ENCODE data around the gene TTC16. TPM values are rescaled to one million over a fixed set of nuclear protein-coding genes. Genes with fewer than 3 reads are reported as not detected.

The TTC16 gene
- total RNA-seq, 1 donor from 2014 or later, result 0.07 TPM

DNA sequence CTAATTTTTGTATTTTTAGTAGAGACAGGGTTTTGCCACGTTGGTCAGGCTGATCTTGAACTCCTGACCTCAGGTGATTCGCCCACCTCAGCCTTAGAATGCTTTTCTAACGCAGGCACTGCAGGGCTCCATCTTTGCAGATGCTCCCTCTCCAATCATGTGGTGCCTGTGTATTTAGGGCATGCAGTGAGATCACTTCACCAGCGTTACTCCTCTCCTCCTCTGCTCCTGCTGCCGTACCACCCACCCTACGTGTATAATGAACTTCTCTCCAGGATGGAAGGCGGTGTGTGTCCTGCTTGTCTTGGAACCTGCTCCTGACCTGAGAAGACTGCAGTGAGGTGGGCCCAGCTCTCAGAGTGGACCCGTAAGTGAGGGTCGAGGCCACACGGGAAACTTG, 22.7 kb upstream of the TTC16 start:
- H3K36me3 Mint-ChIP-seq, result peaks cover 34% of the 10 kb centered on the region
- DNase-seq (ENCODE audit: low spot score in 2 of 2, unreplicated experiment in 2 of 2), result no peak
- peaks cover 11% of the 10 kb centered on the region for H3K4me1 Mint-ChIP-seq
- H3K27me3 Mint-ChIP-seq (ENCODE audit: low read depth), result no peaks in the 10 kb centered on the region
- TF ChIP-seq, protein P1, sequence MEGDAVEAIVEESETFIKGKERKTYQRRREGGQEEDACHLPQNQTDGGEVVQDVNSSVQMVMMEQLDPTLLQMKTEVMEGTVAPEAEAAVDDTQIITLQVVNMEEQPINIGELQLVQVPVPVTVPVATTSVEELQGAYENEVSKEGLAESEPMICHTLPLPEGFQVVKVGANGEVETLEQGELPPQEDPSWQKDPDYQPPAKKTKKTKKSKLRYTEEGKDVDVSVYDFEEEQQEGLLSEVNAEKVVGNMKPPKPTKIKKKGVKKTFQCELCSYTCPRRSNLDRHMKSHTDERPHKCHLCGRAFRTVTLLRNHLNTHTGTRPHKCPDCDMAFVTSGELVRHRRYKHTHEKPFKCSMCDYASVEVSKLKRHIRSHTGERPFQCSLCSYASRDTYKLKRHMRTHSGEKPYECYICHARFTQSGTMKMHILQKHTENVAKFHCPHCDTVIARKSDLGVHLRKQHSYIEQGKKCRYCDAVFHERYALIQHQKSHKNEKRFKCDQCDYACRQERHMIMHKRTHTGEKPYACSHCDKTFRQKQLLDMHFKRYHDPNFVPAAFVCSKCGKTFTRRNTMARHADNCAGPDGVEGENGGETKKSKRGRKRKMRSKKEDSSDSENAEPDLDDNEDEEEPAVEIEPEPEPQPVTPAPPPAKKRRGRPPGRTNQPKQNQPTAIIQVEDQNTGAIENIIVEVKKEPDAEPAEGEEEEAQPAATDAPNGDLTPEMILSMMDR (IDR thresholded peaks at IDR 0.05; ENCODE audit: unreplicated experiment), result no peak
- no peak overlapping the region for H3K27ac Mint-ChIP-seq
- no peak overlapping the region for H3K4me3 Mint-ChIP-seq
- no peaks in the 10 kb centered on the region for H3K9me3 Mint-ChIP-seq

DNA sequence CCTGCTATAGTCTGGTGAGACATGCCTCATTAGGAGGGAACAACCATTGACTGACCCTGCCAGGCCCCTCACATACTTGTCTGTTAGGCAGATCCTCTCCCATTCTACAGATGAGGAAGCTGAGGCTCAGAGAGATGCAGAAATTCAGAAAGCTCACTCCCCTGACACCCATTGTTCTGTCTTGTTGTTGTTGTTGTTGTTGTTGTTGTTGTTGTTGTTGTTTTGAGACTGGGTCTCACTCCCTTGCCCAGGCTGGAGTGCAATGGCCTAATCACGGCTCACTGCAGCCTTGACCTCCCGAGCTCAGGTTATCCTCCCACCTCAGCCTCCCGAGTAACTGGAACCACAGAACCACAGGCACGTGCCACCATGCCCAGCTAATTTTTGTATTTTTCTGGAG, 22.2 kb upstream of the TTC16 start:
- H3K9me3 Mint-ChIP-seq, result no peaks in the 10 kb centered on the region
- H3K27me3 Mint-ChIP-seq (ENCODE audit: low read depth), result no peaks in the 10 kb centered on the region

DNA sequence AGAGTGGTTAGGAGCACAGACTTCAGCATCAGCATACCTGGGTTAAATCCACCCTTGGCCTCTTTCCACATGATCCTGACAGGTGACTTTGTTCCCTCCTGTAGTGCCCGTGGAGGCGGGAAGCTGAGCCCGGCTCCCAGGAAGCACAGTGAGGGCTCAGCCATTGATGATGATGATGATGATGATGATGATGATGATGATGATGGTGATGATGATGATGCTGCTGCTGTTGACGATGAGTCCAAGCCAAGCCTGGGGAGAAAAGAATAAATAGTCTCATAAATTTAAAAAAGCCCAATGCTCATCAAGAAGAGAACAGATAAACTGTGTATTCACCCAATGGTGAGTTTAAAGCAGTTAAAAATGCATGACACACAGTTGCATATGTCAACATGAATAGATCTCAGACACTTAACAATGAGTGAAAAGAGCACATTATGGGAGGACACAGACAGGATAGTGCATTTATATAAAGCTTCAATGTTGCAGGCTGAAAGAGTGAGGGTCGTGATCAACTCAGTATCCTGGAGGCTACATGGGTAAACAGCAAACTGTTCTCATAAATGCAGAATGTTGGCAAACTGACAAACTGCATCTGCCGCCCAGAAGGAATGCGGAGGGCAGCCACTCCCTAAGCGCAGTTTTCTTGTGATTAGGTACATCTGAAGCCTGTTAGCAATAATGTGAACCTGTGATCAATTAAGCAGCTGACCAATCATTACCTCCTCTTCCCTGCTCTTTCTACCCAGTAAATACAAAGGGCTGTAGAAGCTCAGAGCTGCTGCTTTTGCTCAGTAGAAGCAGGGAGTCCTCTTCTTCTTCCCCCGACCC, 20.8 kb upstream of the TTC16 start:
- Mint-ChIP-seq H3K4me1 (peaks cover 19% of the 10 kb centered on the region), H3K27ac (peak overlapping the region; percentile 78), H3K36me3 (peaks cover 24% of the 10 kb centered on the region), H3K4me3 (no peak overlapping the region), H3K27me3 (ENCODE audit: low read depth) (no peaks in the 10 kb centered on the region), H3K9me3 (no peaks in the 10 kb centered on the region)
- no peak for DNase-seq (ENCODE audit: low spot score in 2 of 2, unreplicated experiment in 2 of 2)
- TF ChIP-seq, protein P1 (IDR thresholded peaks at IDR 0.05; ENCODE audit: unreplicated experiment), result no peak

More for the DNA sequence above, 22.2 kb upstream of the TTC16 start:
- Mint-ChIP-seq H3K4me3 (no peak overlapping the region), H3K36me3 (peaks cover 34% of the 10 kb centered on the region), H3K4me1 (peaks cover 11% of the 10 kb centered on the region), H3K27ac (no peak overlapping the region)
- TF ChIP-seq, protein P1 (IDR thresholded peaks at IDR 0.05; ENCODE audit: unreplicated experiment), result no peak
- DNase-seq (ENCODE audit: low spot score in 2 of 2, unreplicated experiment in 2 of 2), result no peak

DNA sequence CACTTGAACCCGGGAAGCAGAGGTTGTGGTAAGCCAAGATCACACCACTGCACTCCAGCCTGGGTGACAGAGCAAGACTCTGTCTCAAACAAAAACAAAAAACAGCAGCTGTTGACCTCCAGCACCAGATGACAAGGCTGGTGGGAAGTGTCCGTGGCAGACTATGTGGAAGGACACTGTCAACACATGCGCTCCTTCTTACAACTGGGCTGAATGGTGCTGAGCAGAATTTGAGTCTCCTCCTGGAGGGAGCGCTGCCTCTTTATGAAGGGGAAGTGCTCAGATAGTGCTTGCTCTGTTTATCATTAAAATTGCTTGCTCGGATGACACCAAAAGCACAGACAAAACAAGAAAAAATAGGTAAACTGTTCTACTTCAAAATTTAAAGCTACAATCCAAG, 18.3 kb upstream of the TTC16 start:
- no peak overlapping the region for H3K27ac Mint-ChIP-seq

DNA sequence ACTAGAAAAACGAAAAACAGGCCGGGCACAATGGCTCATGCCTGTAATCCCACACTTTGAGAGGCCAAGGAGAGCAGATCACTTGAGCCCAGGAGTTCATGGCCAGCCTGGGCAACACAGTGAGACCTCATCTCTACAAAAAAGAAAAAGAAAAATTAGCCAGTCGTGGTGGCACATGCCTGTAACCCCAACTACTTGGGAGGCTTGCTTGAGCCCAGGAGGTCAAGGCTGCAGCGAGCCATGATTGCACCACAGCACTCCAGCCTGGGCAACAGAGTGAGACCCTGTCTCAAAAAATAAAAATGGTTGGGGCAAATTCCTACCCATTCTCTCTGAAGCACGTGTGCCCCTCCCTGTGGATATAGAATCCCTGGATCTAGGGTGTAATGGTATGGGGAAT, 17.5 kb upstream of the TTC16 start:
- DNase-seq (ENCODE audit: low spot score in 2 of 2, unreplicated experiment in 2 of 2), result no peak
- TF ChIP-seq, protein P1 (IDR thresholded peaks at IDR 0.05; ENCODE audit: unreplicated experiment), result no peak
- H3K36me3 Mint-ChIP-seq, result peaks cover 5% of the 10 kb centered on the region
- no peak overlapping the region for H3K27ac Mint-ChIP-seq
- H3K27me3 Mint-ChIP-seq (ENCODE audit: low read depth), result no peaks in the 10 kb centered on the region
- no peaks in the 10 kb centered on the region for H3K9me3 Mint-ChIP-seq
- H3K4me3 Mint-ChIP-seq, result no peak overlapping the region
- peaks cover 24% of the 10 kb centered on the region for H3K4me1 Mint-ChIP-seq

More for the DNA sequence above, 18.3 kb upstream of the TTC16 start:
- no peaks in the 10 kb centered on the region for H3K27me3 Mint-ChIP-seq (ENCODE audit: low read depth)
- peaks cover 7% of the 10 kb centered on the region for H3K36me3 Mint-ChIP-seq
- TF ChIP-seq, protein P1 (IDR thresholded peaks at IDR 0.05; ENCODE audit: unreplicated experiment), result no peak
- DNase-seq (ENCODE audit: low spot score in 2 of 2, unreplicated experiment in 2 of 2), result no peak
- no peak overlapping the region for H3K4me3 Mint-ChIP-seq
- H3K9me3 Mint-ChIP-seq, result no peaks in the 10 kb centered on the region
- peaks cover 24% of the 10 kb centered on the region for H3K4me1 Mint-ChIP-seq
